Liver (tissue), 9 donors: ENCODE data around the gene NHERF1. TPM values are rescaled to one million over a fixed set of nuclear protein-coding genes. Genes with fewer than 3 reads are reported as not detected.
A peak's percentile ranks its signal among the peaks of the same experiment; 100 is the strongest.

Experiments used
- DNase-seq: peaks from one replicate; pipeline ENCODE4 v3.0.0-alpha.2; 2017; ENCODE audit warnings: low spot score
- H3K27ac ChIP-seq, 2 donors: one replicate each; pipeline ENCODE4 v1.7.0; 2013; ENCODE audit warnings: inconsistent platforms in 2 of 2, low read length in 2 of 2, control low read depth in 1 of 2, low read depth in 1 of 2, mild to moderate bottlenecking in 1 of 2
- H3K27me3 ChIP-seq, 4 donors: one replicate each; pipeline versions ENCODE4 v1.6.1 to v1.7.0; 2013; ENCODE audit warnings: low read length in 3 of 4, inconsistent platforms in 1 of 4, mild to moderate bottlenecking in 1 of 4, moderate library complexity in 1 of 4; ENCODE audit not compliant: control insufficient read depth in 4 of 4, insufficient read depth in 4 of 4
- H3K36me3 ChIP-seq, 4 donors: one replicate each; pipeline versions ENCODE4 v1.6.1 to v1.7.0; 2013; ENCODE audit warnings: low read length in 3 of 4, mild to moderate bottlenecking in 3 of 4, low read depth in 1 of 4, moderate library complexity in 1 of 4; ENCODE audit not compliant: control insufficient read depth in 4 of 4, insufficient read depth in 3 of 4
- H3K4me1 ChIP-seq, 4 donors: one replicate each; pipeline versions ENCODE4 v1.6.1 to v1.7.0; 2013; ENCODE audit warnings: low read length in 3 of 4, mild to moderate bottlenecking in 3 of 4, moderate library complexity in 1 of 4; ENCODE audit not compliant: control insufficient read depth in 4 of 4, insufficient read depth in 4 of 4
- H3K4me3 ChIP-seq, 3 donors: one replicate each; pipeline versions ENCODE4 v1.6.1 to v1.7.0; 2013; ENCODE audit warnings: low read length in 3 of 3, control low read depth in 1 of 3, low read depth in 1 of 3, mild to moderate bottlenecking in 1 of 3
- H3K9ac ChIP-seq, 2 donors: one replicate each; pipeline ENCODE4 v1.7.0; 2013; ENCODE audit warnings: low read length in 2 of 2, mild to moderate bottlenecking in 2 of 2, moderate library complexity in 2 of 2, control low read depth in 1 of 2, low read depth in 1 of 2
- H3K9me3 ChIP-seq, 4 donors: one replicate each; pipeline versions ENCODE4 v1.6.1 to v1.7.0; 2013; ENCODE audit warnings: low read length in 3 of 4; ENCODE audit not compliant: control insufficient read depth in 4 of 4
- EGR1 ChIP-seq, 2 donors: IDR thresholded peaks; 2 replicates each; pipeline ENCODE4 v1.6.1; 2016 to 2018; ENCODE audit warnings: antibody characterized with exemption in 2 of 2, low read depth in 2 of 2
- FOXA1 ChIP-seq: IDR thresholded peaks from 2 replicates; pipeline ENCODE4 v1.6.1; 2016; ENCODE audit warnings: antibody characterized with exemption
- FOXA2 ChIP-seq: IDR thresholded peaks from 2 replicates; pipeline ENCODE4 v1.6.1; 2016; ENCODE audit warnings: antibody characterized with exemption
- GABPA ChIP-seq, 2 donors: IDR thresholded peaks in 1 of 2; conservative IDR thresholded peaks in 1 of 2; 2 replicates each; pipeline ENCODE4 v1.6.1; 2016; ENCODE audit warnings: antibody characterized with exemption in 2 of 2, mild to moderate bottlenecking in 1 of 2, moderate library complexity in 1 of 2
- HNF4A ChIP-seq, 2 donors: conservative IDR thresholded peaks; 2 replicates each; pipeline ENCODE4 v1.6.1; 2016; ENCODE audit warnings: antibody characterized with exemption in 2 of 2, mild to moderate bottlenecking in 2 of 2
- HNF4G ChIP-seq: IDR thresholded peaks from 2 replicates; pipeline ENCODE4 v1.6.1; 2016; ENCODE audit warnings: antibody characterized with exemption
- JUND ChIP-seq, 2 donors: IDR thresholded peaks; 2 replicates each; pipeline ENCODE4 v1.6.1; 2016; ENCODE audit warnings: antibody characterized with exemption in 2 of 2
- NR2F2 ChIP-seq: IDR thresholded peaks from 2 replicates; pipeline ENCODE4 v1.6.1; 2016; ENCODE audit warnings: antibody characterized with exemption
- RAD21 ChIP-seq, 2 donors: IDR thresholded peaks; 2 replicates each; pipeline ENCODE4 v1.6.1; 2016; ENCODE audit warnings: antibody characterized with exemption in 2 of 2, mild to moderate bottlenecking in 2 of 2
- RXRA ChIP-seq, 2 donors: IDR thresholded peaks; 2 replicates each; pipeline ENCODE4 v1.6.1; 2017 to 2018; ENCODE audit warnings: antibody characterized with exemption in 2 of 2, mild to moderate bottlenecking in 1 of 2
- SP1 ChIP-seq: IDR thresholded peaks from 2 replicates; pipeline ENCODE4 v1.6.1; 2018; ENCODE audit warnings: antibody characterized with exemption, mild to moderate bottlenecking
- TAF1 ChIP-seq: conservative IDR thresholded peaks from 2 replicates; pipeline ENCODE4 v1.6.1; 2016; ENCODE audit warnings: antibody characterized with exemption, mild to moderate bottlenecking
- YY1 ChIP-seq: IDR thresholded peaks from 2 replicates; pipeline ENCODE4 v1.6.1; 2016; ENCODE audit warnings: antibody characterized with exemption, mild to moderate bottlenecking
- WGBS: extraction: QIAGEN DNeasy Blood & Tissue Kit; methylation state at CpG from one replicate; pipeline ENCODE4 v1.1.7; 2013; 5-methylcytosine and 5-hydroxymethylcytosine counted together
- polyA plus RNA-seq, 2 donors: library from polyadenylated mRNA; stranded (reverse) in 1 of 2; unstranded in 1 of 2; fragments of 200-250 nt in 1 of 2; fragments of >200 nt in 1 of 2; fragmentation: Nextera tagmentation in 1 of 2; extraction: Ambion mirVana in 1 of 2; gene quantifications; one replicate each; pipeline versions ENCODE4 v1.2.1 to v1.2.3, GENCODE V29; 2013 to 2015
- total RNA-seq, 2 donors: library from RNA; depleted of rRNA; stranded (reverse); fragments of >200 nt; gene quantifications; one replicate each; pipeline ENCODE4 v1.2.3, GENCODE V29; 2014
- TF ChIP-seq, protein P1 (sequence below): IDR thresholded peaks from 2 replicates; pipeline ENCODE4 v1.6.1; 2016; ENCODE audit warnings: antibody characterized with exemption
- TF ChIP-seq, protein P2 (sequence below): IDR thresholded peaks from 2 replicates; pipeline ENCODE4 v1.6.1; 2016; ENCODE audit warnings: antibody characterized with exemption
- TF ChIP-seq, protein P3 (sequence below): IDR thresholded peaks from 2 replicates; pipeline ENCODE4 v1.6.1; 2016; ENCODE audit warnings: antibody characterized with exemption, mild to moderate bottlenecking
- TF ChIP-seq, protein P4 (sequence below): fragments of 150-350 bp; IDR thresholded peaks from 2 replicates; pipeline ENCODE4 v1.5.1; 2017; ENCODE audit warnings: improper control_type of control experiment, low read depth, low read length; ENCODE audit not compliant: missing input control
- TF ChIP-seq, protein P5 (sequence below): IDR thresholded peaks from 2 replicates; pipeline ENCODE4 v1.6.1; 2016; ENCODE audit warnings: antibody characterized with exemption
- donor health status: healthy.
- donor health status: healthy.
- donor health status: healthy.
- donor health status: healthy.
- donor health status: healthy.

NHERF1 gene
- total RNA-seq (10 to 100 TPM; 38.1 to 84.1 TPM), polyA plus RNA-seq (100 to 1,000 TPM; 105 to 160 TPM)

DNA sequence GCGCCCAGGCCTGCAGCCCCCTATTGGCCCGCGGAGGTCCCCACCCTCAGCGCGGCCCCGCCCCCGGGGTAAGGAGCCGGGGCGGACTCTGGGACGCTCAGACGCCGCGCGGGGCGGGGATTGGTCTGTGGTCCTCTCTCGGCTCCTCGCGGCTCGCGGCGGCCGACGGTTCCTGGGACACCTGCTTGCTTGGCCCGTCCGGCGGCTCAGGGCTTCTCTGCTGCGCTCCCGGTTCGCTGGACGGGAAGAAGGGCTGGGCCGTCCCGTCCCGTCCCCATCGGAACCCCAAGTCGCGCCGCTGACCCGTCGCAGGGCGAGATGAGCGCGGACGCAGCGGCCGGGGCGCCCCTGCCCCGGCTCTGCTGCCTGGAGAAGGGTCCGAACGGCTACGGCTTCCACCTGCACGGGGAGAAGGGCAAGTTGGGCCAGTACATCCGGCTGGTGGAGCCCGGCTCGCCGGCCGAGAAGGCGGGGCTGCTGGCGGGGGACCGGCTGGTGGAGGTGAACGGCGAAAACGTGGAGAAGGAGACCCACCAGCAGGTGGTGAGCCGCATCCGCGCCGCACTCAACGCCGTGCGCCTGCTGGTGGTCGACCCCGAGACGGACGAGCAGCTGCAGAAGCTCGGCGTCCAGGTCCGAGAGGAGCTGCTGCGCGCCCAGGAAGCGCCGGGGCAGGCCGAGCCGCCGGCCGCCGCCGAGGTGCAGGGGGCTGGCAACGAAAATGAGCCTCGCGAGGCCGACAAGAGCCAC lies at the start of gene NHERF1:
Gene NHERF1 (plus strand): TSS at position 100 of the 750 bp plus-strand sequence. CDS start 219 bp downstream, at position 319.
- Histone ChIP-seq H3K36me3 (no peaks in the 10 kb centered on the region), H3K9me3 (no peaks in the 10 kb centered on the region), H3K4me3 (peak within 1 kb of the TSS; percentile 76 to 96 (median 94)), H3K4me1 (peaks cover 21 to 59% (median 41%) of the 10 kb centered on the region in 4 donors), H3K27me3 (no peaks in the 10 kb centered on the region), H3K27ac (peak within 1 kb of the TSS; percentile 83 to 89), H3K9ac (peak within 1 kb of the TSS; percentile 77 to 95)
- TF ChIP-seq HNF4A (conservative IDR thresholded peaks at IDR 0.05) (no peak), SP1 (peak; percentile 34), FOXA2 (no peak), NR2F2 (no peak), YY1 (peak; percentile 29), GABPA (IDR thresholded peaks at IDR 0.05 in 1 of 2, conservative IDR thresholded peaks at IDR 0.05 in 1 of 2) (no peak), FOXA1 (no peak), TAF1 (peak; percentile 97), JUND (IDR thresholded peaks at IDR 0.05) (no peak), HNF4G (no peak), RAD21 (IDR thresholded peaks at IDR 0.05) (peak in 1 of 2 donors; percentile 17), RXRA (IDR thresholded peaks at IDR 0.05) (no peak), EGR1 (IDR thresholded peaks at IDR 0.05; ENCODE audit: low read depth in 2 of 2) (no peak)
- TF ChIP-seq, protein P1, sequence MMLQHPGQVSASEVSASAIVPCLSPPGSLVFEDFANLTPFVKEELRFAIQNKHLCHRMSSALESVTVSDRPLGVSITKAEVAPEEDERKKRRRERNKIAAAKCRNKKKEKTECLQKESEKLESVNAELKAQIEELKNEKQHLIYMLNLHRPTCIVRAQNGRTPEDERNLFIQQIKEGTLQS = no peak
- TF ChIP-seq, protein P2, sequence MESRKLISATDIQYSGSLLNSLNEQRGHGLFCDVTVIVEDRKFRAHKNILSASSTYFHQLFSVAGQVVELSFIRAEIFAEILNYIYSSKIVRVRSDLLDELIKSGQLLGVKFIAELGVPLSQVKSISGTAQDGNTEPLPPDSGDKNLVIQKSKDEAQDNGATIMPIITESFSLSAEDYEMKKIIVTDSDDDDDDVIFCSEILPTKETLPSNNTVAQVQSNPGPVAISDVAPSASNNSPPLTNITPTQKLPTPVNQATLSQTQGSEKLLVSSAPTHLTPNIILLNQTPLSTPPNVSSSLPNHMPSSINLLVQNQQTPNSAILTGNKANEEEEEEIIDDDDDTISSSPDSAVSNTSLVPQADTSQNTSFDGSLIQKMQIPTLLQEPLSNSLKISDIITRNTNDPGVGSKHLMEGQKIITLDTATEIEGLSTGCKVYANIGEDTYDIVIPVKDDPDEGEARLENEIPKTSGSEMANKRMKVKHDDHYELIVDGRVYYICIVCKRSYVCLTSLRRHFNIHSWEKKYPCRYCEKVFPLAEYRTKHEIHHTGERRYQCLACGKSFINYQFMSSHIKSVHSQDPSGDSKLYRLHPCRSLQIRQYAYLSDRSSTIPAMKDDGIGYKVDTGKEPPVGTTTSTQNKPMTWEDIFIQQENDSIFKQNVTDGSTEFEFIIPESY = no peak
- TF ChIP-seq, protein P3, sequence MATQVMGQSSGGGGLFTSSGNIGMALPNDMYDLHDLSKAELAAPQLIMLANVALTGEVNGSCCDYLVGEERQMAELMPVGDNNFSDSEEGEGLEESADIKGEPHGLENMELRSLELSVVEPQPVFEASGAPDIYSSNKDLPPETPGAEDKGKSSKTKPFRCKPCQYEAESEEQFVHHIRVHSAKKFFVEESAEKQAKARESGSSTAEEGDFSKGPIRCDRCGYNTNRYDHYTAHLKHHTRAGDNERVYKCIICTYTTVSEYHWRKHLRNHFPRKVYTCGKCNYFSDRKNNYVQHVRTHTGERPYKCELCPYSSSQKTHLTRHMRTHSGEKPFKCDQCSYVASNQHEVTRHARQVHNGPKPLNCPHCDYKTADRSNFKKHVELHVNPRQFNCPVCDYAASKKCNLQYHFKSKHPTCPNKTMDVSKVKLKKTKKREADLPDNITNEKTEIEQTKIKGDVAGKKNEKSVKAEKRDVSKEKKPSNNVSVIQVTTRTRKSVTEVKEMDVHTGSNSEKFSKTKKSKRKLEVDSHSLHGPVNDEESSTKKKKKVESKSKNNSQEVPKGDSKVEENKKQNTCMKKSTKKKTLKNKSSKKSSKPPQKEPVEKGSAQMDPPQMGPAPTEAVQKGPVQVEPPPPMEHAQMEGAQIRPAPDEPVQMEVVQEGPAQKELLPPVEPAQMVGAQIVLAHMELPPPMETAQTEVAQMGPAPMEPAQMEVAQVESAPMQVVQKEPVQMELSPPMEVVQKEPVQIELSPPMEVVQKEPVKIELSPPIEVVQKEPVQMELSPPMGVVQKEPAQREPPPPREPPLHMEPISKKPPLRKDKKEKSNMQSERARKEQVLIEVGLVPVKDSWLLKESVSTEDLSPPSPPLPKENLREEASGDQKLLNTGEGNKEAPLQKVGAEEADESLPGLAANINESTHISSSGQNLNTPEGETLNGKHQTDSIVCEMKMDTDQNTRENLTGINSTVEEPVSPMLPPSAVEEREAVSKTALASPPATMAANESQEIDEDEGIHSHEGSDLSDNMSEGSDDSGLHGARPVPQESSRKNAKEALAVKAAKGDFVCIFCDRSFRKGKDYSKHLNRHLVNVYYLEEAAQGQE = peak; percentile 80
- TF ChIP-seq, protein P4, sequence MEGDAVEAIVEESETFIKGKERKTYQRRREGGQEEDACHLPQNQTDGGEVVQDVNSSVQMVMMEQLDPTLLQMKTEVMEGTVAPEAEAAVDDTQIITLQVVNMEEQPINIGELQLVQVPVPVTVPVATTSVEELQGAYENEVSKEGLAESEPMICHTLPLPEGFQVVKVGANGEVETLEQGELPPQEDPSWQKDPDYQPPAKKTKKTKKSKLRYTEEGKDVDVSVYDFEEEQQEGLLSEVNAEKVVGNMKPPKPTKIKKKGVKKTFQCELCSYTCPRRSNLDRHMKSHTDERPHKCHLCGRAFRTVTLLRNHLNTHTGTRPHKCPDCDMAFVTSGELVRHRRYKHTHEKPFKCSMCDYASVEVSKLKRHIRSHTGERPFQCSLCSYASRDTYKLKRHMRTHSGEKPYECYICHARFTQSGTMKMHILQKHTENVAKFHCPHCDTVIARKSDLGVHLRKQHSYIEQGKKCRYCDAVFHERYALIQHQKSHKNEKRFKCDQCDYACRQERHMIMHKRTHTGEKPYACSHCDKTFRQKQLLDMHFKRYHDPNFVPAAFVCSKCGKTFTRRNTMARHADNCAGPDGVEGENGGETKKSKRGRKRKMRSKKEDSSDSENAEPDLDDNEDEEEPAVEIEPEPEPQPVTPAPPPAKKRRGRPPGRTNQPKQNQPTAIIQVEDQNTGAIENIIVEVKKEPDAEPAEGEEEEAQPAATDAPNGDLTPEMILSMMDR = no peak
- TF ChIP-seq, protein P5, sequence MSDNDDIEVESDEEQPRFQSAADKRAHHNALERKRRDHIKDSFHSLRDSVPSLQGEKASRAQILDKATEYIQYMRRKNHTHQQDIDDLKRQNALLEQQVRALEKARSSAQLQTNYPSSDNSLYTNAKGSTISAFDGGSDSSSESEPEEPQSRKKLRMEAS = no peak
- under 1% methylated on average over 90 of the region's 90 CpGs for WGBS
- DNase-seq = peak; percentile 94
